Small intestine (tissue), 7 donors: ENCODE results near the gene RAP1A. TPM values are rescaled to one million over a fixed set of nuclear protein-coding genes. Genes with fewer than 3 reads are reported as not detected.
A peak's percentile ranks its signal among the peaks of the same experiment; 100 is the strongest.

Experiments used
- DNase-seq, 2 donors: peaks; one replicate each; pipeline versions ENCODE4 v3.0.0 to v3.0.0-alpha.2; 2013
- FAIRE-seq: peaks from 2 replicates; lab custom pipeline; 2012; peaks lifted over from hg19 to GRCh38; lab: Jason Lieb, UNC
- H3K27ac ChIP-seq, 3 donors: one replicate each; pipeline ENCODE4 v1.5.1; 2013; ENCODE audit warnings: low read length in 2 of 3, mild to moderate bottlenecking in 2 of 3, control low read depth in 1 of 3, inconsistent platforms in 1 of 3, low read depth in 1 of 3, moderate library complexity in 1 of 3
- H3K27me3 ChIP-seq, 3 donors: one replicate each; pipeline ENCODE4 v1.6.1; 2013; ENCODE audit warnings: low read length in 3 of 3, inconsistent platforms in 1 of 3; ENCODE audit not compliant: control insufficient read depth in 3 of 3, insufficient read depth in 3 of 3
- H3K36me3 ChIP-seq, 3 donors: one replicate each; pipeline ENCODE4 v1.6.1; 2013; ENCODE audit warnings: low read length in 3 of 3, inconsistent platforms in 1 of 3, low read depth in 1 of 3, mild to moderate bottlenecking in 1 of 3, moderate library complexity in 1 of 3; ENCODE audit not compliant: control insufficient read depth in 3 of 3, insufficient read depth in 2 of 3
- H3K4me1 ChIP-seq, 3 donors: one replicate each; pipeline ENCODE4 v1.6.1; 2013; ENCODE audit warnings: low read length in 2 of 3, inconsistent platforms in 1 of 3, low read depth in 1 of 3, mild to moderate bottlenecking in 1 of 3, moderate library complexity in 1 of 3; ENCODE audit not compliant: control insufficient read depth in 3 of 3, insufficient read depth in 2 of 3
- H3K4me3 ChIP-seq, 3 donors: one replicate each; pipeline ENCODE4 v1.5.1; 2013; ENCODE audit warnings: low read length in 3 of 3, control low read depth in 1 of 3, inconsistent platforms in 1 of 3, low read depth in 1 of 3, mild to moderate bottlenecking in 1 of 3, moderate library complexity in 1 of 3
- H3K9me3 ChIP-seq, 2 donors: one replicate each; pipeline ENCODE4 v1.6.1; 2013; ENCODE audit warnings: low read depth in 1 of 2, low read length in 1 of 2; ENCODE audit not compliant: control insufficient read depth in 2 of 2, insufficient read depth in 1 of 2
- whole genome bisulfite sequencing, 3 donors: extraction: QIAGEN DNeasy Blood & Tissue Kit; methylation state at CpG; one replicate each; pipeline ENCODE4 v1.1.7; 2013; 5-methylcytosine and 5-hydroxymethylcytosine counted together
- polyA plus RNA-seq, 4 donors: library from polyadenylated mRNA; stranded (reverse) in 3 of 4; unstranded in 1 of 4; fragments of 200-250 nt in 3 of 4; fragments of 120-200 nt in 1 of 4; gene quantifications; one replicate each; pipeline versions ENCODE4 v1.2.1 to v1.2.3, GENCODE V29; 2013
- donor health status: healthy with polysubstance abuse.
- donor health status: control.
- donor health status: control.
- donor health status: Bipolar disorder and iron deficiency.
- donor health status: healthy.

Gene RAP1A
- polyA plus RNA-seq, 4 donors, result 75.4 to 150 (median 92.7) TPM

DNA sequence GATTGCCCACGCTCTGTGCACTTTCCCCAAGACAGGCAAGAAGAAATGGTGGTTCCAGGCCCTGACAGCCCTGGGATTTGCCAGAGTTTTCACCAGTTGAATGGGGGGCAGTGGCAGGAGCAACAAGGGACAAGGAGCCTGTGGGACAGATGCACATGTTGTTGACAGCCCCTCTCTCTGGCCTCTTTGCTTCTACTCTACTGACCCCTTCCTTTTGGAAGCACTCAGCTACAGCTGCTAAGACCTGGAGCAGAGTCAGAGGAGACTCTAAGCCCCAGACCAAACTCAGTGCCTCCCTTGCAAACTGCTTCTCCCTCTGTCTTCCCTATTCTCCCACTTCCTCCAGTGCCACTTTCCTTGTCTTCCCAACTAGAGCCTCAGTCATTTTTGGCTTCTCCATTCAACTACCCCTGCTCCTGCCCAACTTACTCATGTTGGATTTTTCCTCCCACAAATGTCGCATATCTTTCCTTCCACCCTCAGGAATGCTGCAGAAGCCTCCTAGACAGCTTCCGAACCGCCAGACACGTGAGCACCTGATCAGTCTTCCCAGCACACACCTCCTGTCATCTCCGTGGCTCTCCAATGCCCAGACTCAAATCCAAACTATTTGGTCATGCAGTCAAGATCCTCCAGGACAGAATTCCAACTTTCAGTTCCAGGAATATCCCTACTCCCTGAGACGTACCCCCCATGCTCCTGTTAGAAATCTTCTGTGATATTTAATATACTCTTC is 110.5 kb downstream of the RAP1A start:
- no peaks in the 10 kb centered on the region for H3K9me3 ChIP-seq
- peaks cover 0 to 11% (median 0%) of the 10 kb centered on the region in 3 donors for H3K36me3 ChIP-seq
- no peak for FAIRE-seq
- H3K27me3 ChIP-seq, result no peaks in the 10 kb centered on the region
- no peak for DNase-seq
- peaks cover 0 to 9% (median 4%) of the 10 kb centered on the region in 3 donors for H3K4me1 ChIP-seq
- no peak overlapping the region for H3K4me3 ChIP-seq
- 80 to 87% (median 87%) methylated on average over 7 of the region's 7 CpGs for WGBS, 3 donors
- no peak overlapping the region for H3K27ac ChIP-seq

DNA sequence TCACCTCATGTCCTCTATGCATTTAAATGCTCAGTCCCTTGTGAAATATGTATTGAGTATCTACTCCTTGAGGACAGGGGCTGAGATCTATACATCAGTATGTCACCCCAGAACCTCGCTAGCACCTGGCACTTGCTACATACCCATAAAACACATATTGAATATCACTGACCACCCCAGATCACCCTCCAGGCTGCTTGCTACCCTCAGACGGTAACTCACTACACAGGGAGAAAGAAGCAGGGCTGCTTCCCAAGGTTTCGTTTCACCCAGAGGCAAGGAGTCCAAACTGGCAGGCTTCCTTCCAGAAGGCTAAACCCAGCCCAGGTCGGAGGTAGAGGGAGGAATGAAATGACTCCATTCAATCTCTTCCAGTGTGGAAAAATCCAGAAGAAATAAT is 111.1 kb downstream of the RAP1A start:
- no peak for DNase-seq
- H3K36me3 ChIP-seq, result peaks cover 0 to 11% (median 0%) of the 10 kb centered on the region in 3 donors
- no peak for FAIRE-seq
- peaks cover 0 to 9% (median 4%) of the 10 kb centered on the region in 3 donors for H3K4me1 ChIP-seq
- no peaks in the 10 kb centered on the region for H3K27me3 ChIP-seq
- no peak overlapping the region for H3K4me3 ChIP-seq
- H3K27ac ChIP-seq, result no peak overlapping the region
- no peaks in the 10 kb centered on the region for H3K9me3 ChIP-seq
- 64 to 75% (median 72%) methylated on average over 4 of the region's 4 CpGs for WGBS, 3 donors

DNA sequence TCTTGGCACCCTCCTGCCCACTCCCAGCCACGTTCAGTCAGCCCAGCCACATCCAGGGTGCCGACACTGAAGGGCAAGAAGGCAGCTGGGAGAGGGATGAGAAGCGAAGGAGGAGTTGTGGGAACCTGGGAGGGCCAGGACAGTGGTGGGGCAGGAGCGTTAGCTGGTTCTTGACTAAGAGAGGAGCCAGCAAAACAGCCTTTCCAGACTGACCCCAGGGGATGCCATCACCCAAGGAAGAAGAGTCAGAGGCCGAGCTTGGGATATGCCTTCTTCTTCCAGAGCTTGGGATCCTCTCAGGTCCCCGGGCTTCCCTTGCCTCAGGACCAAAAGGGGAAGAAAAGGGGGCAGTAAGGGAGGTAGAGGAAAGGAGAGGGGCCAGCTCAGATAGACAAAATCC is 112.4 kb downstream of the RAP1A start:
- DNase-seq (no peak), FAIRE-seq (no peak)
- Histone ChIP-seq H3K4me3 (no peak overlapping the region), H3K27me3 (peaks cover 0 to under 1% (median 0%) of the 10 kb centered on the region in 3 donors), H3K36me3 (peaks cover 0 to 9% (median 0%) of the 10 kb centered on the region in 3 donors), H3K27ac (no peak overlapping the region), H3K4me1 (peaks cover 0 to 9% (median 4%) of the 10 kb centered on the region in 3 donors), H3K9me3 (no peaks in the 10 kb centered on the region)
- WGBS, 3 donors, result 77 to 81% (median 81%) methylated on average over 6 of the region's 6 CpGs

DNA sequence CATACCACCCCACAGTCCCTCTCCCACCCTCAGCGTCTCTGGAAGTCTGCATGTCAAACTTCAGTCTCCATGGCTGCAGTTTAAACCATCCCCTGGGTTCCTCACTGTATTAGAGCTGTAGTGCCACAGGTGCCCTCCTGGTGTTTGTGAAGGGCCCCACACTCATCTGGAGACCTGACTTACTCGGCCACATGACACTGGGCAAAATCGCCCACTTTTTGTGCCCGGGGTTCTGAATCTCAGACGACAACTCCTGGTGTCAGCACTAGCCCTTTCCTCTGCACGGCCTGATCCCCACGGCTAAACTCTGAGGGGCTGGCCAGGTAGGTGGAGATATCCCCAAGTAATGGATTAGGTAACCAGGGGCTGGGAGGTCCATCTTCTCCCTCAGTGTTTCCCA is 113.1 kb downstream of the RAP1A start:
- peaks cover 0 to 4% (median 0%) of the 10 kb centered on the region in 3 donors for H3K27me3 ChIP-seq
- WGBS, 3 donors, result 90 to 94% (median 91%) methylated on average over 7 of the region's 7 CpGs
- H3K4me3 ChIP-seq, result no peak overlapping the region
- peaks cover 0 to 15% (median 4%) of the 10 kb centered on the region in 3 donors for H3K4me1 ChIP-seq
- no peak for FAIRE-seq
- peak overlapping the region in 1 of 3 donors; percentile 70 for H3K27ac ChIP-seq
- DNase-seq, result no peak
- H3K9me3 ChIP-seq, result no peaks in the 10 kb centered on the region
- peaks cover 0 to 6% (median 0%) of the 10 kb centered on the region in 3 donors for H3K36me3 ChIP-seq

DNA sequence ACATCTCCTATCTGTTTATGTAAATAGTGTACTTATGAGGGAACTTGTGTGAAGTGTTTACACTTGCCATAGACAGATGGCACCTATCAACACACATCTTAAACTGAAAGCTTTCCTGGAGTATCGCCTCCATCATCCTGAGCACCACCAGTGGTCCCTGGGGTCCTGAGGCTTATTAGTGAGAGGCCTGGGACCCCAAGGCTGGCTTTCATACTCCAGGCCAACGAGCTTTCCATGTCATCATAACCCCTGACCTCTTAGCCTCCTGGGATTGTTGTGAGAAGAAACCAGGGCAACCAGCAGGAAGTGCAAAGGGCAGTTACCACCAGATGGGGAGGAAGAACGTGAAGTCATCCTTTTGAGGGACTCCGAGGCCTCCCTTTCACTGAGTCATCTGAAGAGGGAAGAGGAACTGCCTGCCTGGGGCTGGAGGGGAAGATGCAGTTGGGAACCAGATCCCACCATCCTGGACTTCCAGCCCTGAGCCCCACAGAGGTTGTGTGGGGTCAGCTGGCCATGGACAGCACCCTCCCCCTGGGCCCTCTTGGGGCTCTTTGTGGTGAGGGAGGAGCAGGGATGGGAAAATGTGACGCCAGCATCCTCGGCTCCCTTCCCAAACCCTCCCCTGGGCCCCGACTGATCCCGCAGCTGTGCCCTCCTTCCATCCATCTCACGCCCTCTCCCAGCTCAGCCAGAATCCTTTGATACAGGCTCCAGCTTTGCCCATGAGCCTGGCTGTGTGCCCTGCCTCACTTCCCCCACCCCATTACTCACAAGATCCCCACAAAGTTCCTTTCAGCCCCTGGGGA is 113.8 kb downstream of the RAP1A start:
- H3K9me3 ChIP-seq, result no peaks in the 10 kb centered on the region
- H3K27me3 ChIP-seq, result peaks cover 0 to 4% (median 0%) of the 10 kb centered on the region in 3 donors
- H3K4me3 ChIP-seq, result no peak overlapping the region
- H3K36me3 ChIP-seq, result peaks cover 0 to 6% (median 0%) of the 10 kb centered on the region in 3 donors
- FAIRE-seq (no peak), DNase-seq (peak; percentile 49 to 78)
- H3K4me1 ChIP-seq, result peaks cover 0 to 21% (median 4%) of the 10 kb centered on the region in 3 donors
- WGBS, 3 donors, result 44 to 60% (median 45%) methylated on average over 9 of the region's 9 CpGs
- H3K27ac ChIP-seq, result peak overlapping the region in 2 of 3 donors; percentile 44 to 70

DNA sequence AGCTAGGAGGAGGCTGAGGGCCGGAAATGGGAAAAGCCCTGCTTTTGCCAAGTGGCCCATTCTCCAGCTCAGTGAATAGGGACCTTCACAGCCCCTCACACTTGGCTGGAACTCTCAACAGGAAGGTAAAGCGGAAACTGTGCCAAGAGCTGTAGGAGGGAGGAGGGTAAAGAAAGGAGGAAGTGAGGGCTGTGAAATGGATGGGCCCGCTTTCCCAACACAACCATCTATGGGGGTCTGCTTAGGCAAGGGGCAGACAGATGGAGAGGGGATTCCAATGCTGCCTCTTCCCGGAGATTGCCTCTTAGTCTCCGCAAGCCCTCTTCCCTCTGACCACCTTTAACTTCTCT is 114.4 kb downstream of the RAP1A start:
- Histone ChIP-seq H3K27me3 (peaks cover 0 to 4% (median 0%) of the 10 kb centered on the region in 3 donors), H3K4me3 (no peak overlapping the region), H3K4me1 (peaks cover 0 to 22% (median 4%) of the 10 kb centered on the region in 3 donors), H3K27ac (peak overlapping the region in 2 of 3 donors; percentile 44 to 70), H3K9me3 (no peaks in the 10 kb centered on the region), H3K36me3 (peaks cover 0 to 6% (median 0%) of the 10 kb centered on the region in 3 donors)
- no peak for DNase-seq
- FAIRE-seq, result no peak
- WGBS, 3 donors, result 74 to 92% (median 81%) methylated on average over 5 of the region's 5 CpGs

DNA sequence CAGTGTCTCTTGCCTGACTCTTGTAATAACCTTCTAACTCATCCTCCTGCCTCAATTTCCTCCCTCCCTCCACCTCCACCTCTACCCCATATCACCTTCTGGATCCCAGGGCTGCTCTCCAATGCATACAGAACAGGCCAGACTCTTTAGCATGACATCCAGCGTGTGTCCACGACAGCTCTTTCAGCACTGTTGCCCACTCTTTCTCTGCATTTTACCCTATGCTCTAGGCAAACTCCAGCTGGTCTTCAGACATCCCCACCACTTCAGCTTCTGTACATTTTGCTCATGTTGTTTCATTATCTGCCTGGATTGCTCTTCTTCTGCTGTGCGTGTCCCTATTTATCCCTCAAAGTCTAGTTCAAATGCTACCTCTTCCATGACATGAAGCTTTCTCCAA is 114.8 kb downstream of the RAP1A start:
- 93 to 96% (median 95%) methylated on average over 3 of the region's 3 CpGs for WGBS, 3 donors
- DNase-seq (no peak), FAIRE-seq (no peak)
- no peaks in the 10 kb centered on the region for H3K9me3 ChIP-seq
- H3K27ac ChIP-seq, result peak overlapping the region in 1 of 3 donors; percentile 70
- H3K4me3 ChIP-seq, result no peak overlapping the region
- H3K36me3 ChIP-seq, result peaks cover 0 to 6% (median 0%) of the 10 kb centered on the region in 3 donors
- H3K4me1 ChIP-seq, result peaks cover 0 to 22% (median 4%) of the 10 kb centered on the region in 3 donors
- H3K27me3 ChIP-seq, result peaks cover 0 to 4% (median 0%) of the 10 kb centered on the region in 3 donors

DNA sequence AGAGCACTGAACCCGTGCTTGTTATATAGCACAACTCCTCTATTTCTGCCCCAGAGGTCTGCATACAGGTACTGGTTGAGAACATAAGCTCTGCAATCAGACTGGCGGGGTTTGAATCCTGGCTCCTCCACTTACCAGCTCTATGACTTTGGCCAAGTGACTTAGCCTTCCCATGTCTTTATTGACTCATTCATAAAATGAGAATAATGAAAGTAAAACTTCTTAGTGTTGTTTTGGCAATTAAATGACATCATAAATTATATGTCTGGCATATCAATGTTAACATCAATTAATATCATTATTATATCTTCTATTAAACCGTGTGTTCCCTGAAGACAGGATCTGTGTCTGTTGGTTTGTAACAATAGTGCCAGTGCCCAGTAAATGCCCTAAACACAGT is 115.3 kb downstream of the RAP1A start:
- peaks cover 0 to 25% (median 4%) of the 10 kb centered on the region in 3 donors for H3K4me1 ChIP-seq
- 66 to 76% (median 74%) methylated on average over 3 of the region's 3 CpGs for WGBS, 3 donors
- H3K27ac ChIP-seq, result no peak overlapping the region
- H3K36me3 ChIP-seq, result peaks cover 0 to 6% (median 0%) of the 10 kb centered on the region in 3 donors
- H3K9me3 ChIP-seq, result no peaks in the 10 kb centered on the region
- no peak overlapping the region for H3K4me3 ChIP-seq
- FAIRE-seq (no peak), DNase-seq (no peak)
- H3K27me3 ChIP-seq, result peaks cover 0 to 8% (median 0%) of the 10 kb centered on the region in 3 donors
